Adrenal gland (tissue), 12 donors: Measurements from ENCODE around the gene SLC43A1. TPM values are rescaled to one million over a fixed set of nuclear protein-coding genes. Genes with fewer than 3 reads are reported as not detected.

Source experiments
- DNase-seq, 7 donors: peaks; one replicate each; pipeline ENCODE4 v3.0.0-alpha.2; 2019 to 2020
- H3K27ac ChIP-seq, 5 donors: fragments of 200-600 bp; sonication (generic) in 4 of 5; 1 replicate in 3 of 5; 2 replicates in 2 of 5; pipeline versions ENCODE4 v1.5.1 to v1.8.0; 2016 to 2020; ENCODE audit warnings: mild to moderate bottlenecking in 1 of 5
- H3K27me3 ChIP-seq: fragments of 200-600 bp; 2 replicates; pipeline ENCODE4 v1.8.0; 2021
- H3K36me3 ChIP-seq, 2 donors: fragments of 200-600 bp; replicated peaks in 1 of 2; 1 replicate in 1 of 2; 2 replicates in 1 of 2; pipeline versions ENCODE4 v1.5.1 to v1.8.0; 2018 to 2022
- H3K4me1 ChIP-seq, 2 donors: fragments of 200-600 bp; replicated peaks in 1 of 2; 1 replicate in 1 of 2; 2 replicates in 1 of 2; pipeline versions ENCODE4 v1.5.1 to v1.8.0; 2018 to 2021
- H3K4me3 ChIP-seq, 4 donors: fragments of 200-600 bp; sonication (generic) in 3 of 4; one replicate each; pipeline ENCODE4 v1.5.1; 2016 to 2018
- H3K9me3 ChIP-seq, 3 donors: fragments of 200-600 bp; sonication (generic) in 1 of 3; replicated peaks in 1 of 3; 1 replicate in 2 of 3; 2 replicates in 1 of 3; pipeline versions ENCODE4 v1.5.1 to v1.8.0; 2016 to 2021
- POLR2A ChIP-seq, 2 donors: fragments of 450-650 bp; IDR thresholded peaks; one replicate each; pipeline ENCODE4 v1.6.1; 2017; ENCODE audit warnings: antibody characterized with exemption in 2 of 2, mild to moderate bottlenecking in 2 of 2, moderate library complexity in 1 of 2
- WGBS, 4 donors: extraction: QIAGEN DNeasy Blood & Tissue Kit in 2 of 4; methylation state at CpG; one replicate each; pipeline versions ENCODE4 v1.1.5 to v1.1.7; 2013 to 2017; 5-methylcytosine and 5-hydroxymethylcytosine counted together
- intact Hi-C, 2 donors: fragments of 100-400 bp; cut with DNase I; formaldehyde crosslinking; loops; one replicate each; pipeline versions ENCODE4 v1.14.1 to v1.15.0; 2022 to 2023
- polyA plus RNA-seq, 3 donors: library from polyadenylated mRNA; stranded (reverse); fragments of 200-250 nt in 2 of 3; fragments of 350-450 nt in 1 of 3; fragmentation: Illumina TruSeq in 1 of 3; extraction: RNeasy Lipid Tissue Mini Kit (QIAGEN cat#74804) in 1 of 3; gene quantifications; one replicate each; pipeline ENCODE4 v1.2.3, GENCODE V29; 2013 to 2014
- total RNA-seq, 9 donors: library from RNA; depleted of rRNA in 4 of 9; stranded (reverse); fragments of >200 nt in 4 of 9; fragments of 120-200 nt in 1 of 9; fragmentation: NEBNext Ultra II Directional in 1 of 9; extraction: Animal tissue kit (Norgen Biotek cat#: 25700) in 1 of 9; gene quantifications; one replicate each; pipeline versions ENCODE4 v1.1.0 to v1.2.4, GENCODE V29; 2013 to 2023
- TF ChIP-seq, protein P1 (sequence below), 6 experiments: fragments of 450-650 bp in 4 of 6; fragments of 200-600 bp in 2 of 6; sonication (generic) in 1 of 6; IDR thresholded peaks; 1 replicate in 5 of 6; 2 replicates in 1 of 6; pipeline versions ENCODE4 v1.5.1 to v1.8.0; 2016 to 2021; ENCODE audit warnings: antibody characterized with exemption in 6 of 6, mild to moderate bottlenecking in 2 of 6, moderate library complexity in 1 of 6
- donor health status: healthy with polysubstance abuse.
- donor health status: Bipolar disorder and iron deficiency.
- donor health status: DM: yes; HTN: yes; CAD: no.
- donor health status: DM: no; HTN: no; CAD: no.
- donor health status: DM: no; HTN: no; CAD: no.
- donor health status: DM: yes; HTN: yes; CAD: no.

Gene SLC43A1
- total and polyA plus RNA-seq, 12 donors = 3.8 to 32.3 (median 22.9) TPM

- Histone ChIP-seq H3K27me3 (no peaks in the 10 kb centered on the region), H3K9me3 (no peaks in the 10 kb centered on the region), H3K4me3 (peak overlapping the region in 1 of 4 donors; percentile 96), H3K27ac (no peak overlapping the region), H3K36me3 (no peaks in the 10 kb centered on the region), H3K4me1 (peaks cover 7 to 14% of the 10 kb centered on the region in 2 donors)
- intact Hi-C loops = no loop called here
- 9 to 19% (median 15%) methylated on average over 5 of the region's 5 CpGs for WGBS, 4 donors
- no peak for DNase-seq
- TF ChIP-seq, protein P1, sequence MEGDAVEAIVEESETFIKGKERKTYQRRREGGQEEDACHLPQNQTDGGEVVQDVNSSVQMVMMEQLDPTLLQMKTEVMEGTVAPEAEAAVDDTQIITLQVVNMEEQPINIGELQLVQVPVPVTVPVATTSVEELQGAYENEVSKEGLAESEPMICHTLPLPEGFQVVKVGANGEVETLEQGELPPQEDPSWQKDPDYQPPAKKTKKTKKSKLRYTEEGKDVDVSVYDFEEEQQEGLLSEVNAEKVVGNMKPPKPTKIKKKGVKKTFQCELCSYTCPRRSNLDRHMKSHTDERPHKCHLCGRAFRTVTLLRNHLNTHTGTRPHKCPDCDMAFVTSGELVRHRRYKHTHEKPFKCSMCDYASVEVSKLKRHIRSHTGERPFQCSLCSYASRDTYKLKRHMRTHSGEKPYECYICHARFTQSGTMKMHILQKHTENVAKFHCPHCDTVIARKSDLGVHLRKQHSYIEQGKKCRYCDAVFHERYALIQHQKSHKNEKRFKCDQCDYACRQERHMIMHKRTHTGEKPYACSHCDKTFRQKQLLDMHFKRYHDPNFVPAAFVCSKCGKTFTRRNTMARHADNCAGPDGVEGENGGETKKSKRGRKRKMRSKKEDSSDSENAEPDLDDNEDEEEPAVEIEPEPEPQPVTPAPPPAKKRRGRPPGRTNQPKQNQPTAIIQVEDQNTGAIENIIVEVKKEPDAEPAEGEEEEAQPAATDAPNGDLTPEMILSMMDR (IDR thresholded peaks at IDR 0.05) = no peak
- no peak for TF ChIP-seq POLR2A (IDR thresholded peaks at IDR 0.05)
These were observed 550 bp upstream of the SLC43A1 start for GRCh38 chr11:57516061-57516443.

DNA sequence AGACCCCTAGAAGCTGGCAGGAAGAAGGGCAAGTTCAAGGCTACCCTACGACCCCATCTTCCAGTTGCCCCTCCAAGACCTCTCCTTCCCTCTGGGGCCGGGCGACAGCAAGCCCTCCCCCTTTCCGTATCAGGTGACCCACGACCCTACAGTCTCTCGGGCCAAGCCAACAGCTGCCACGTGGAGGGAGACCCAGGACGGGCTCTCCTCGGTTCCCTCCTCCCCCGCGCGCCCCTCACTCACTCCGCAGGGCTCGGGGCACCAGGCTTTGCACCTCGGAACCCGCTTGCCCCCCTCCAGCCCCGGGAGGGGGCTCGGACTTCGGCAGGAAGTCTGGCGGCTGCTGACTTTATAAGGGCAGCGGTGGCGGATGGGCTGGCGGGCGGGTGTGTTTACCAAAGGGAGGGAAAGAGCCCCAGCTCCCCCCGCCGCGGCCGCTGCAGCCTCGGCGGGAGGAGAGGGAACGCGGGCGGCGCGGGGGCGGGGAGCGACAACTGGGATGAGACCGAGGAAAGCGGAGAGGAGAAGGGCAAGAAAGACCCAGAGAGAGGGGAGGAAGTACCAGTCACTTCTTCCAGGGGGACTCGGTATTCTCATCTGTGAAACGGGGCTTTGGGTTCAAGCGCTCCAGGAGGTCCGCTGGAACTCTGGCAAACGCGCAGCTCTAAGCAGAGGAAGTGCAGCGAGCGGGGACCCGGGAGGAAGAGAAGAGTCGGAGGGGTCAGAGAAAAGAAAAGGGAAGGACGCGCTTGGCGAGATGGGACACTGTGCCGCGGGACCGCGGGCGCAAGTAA lies 767 bp downstream of the SLC43A1 start:
- no peaks in the 10 kb centered on the region for H3K36me3 ChIP-seq
- peak overlapping the region; percentile 36 to 96 (median 80) for H3K4me3 ChIP-seq
- no peaks in the 10 kb centered on the region for H3K9me3 ChIP-seq
- peaks cover 7 to 14% of the 10 kb centered on the region in 2 donors for H3K4me1 ChIP-seq
- H3K27ac ChIP-seq = peak overlapping the region in 3 of 5 donors; percentile 4 to 54 (median 27)
- intact Hi-C loops = no loop called here
- no peaks in the 10 kb centered on the region for H3K27me3 ChIP-seq
- WGBS, 4 donors = 0 to 1% (median 0%) methylated on average over 43 to 57 of the region's 57 CpGs
- DNase-seq = peak; percentile 40 to 65 (median 54)
- TF ChIP-seq, protein P1 (IDR thresholded peaks at IDR 0.05) = no peak
- no peak for TF ChIP-seq POLR2A (IDR thresholded peaks at IDR 0.05)

DNA sequence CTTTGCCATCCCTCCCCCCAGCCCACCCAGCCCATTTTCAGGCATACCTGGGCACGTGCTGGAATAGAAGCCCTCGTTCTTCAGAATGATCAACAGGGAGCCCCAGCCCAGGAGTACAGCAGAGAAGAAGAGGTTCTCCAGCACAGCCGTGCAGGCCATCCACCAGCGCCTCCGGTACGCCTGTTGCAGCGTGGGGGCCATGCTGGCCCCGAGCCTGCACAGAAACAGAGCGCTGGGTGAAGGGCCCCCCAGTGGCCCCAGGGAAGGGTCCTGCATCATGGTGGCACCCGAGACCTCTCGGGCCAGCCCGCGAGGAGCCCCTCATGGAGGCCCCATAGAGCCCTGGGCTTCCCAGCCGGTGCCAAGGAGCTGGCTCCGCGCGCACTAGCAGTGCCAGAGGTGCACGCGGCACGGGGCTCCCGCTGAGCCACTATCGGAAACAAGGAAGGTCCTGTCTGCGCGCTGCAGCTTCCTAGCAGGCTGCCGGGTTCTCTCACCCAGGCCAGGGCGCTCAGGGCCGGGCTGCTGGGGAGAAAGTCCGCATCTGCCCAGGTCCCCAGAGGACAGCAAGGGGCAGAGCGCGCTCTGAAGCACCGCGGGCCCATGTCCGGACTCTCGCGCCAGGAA lies 1.5 kb downstream of the SLC43A1 start:
- Histone ChIP-seq H3K4me3 (peak overlapping the region; percentile 36 to 96 (median 80)), H3K9me3 (no peaks in the 10 kb centered on the region), H3K36me3 (no peaks in the 10 kb centered on the region), H3K27ac (peak overlapping the region in 1 of 5 donors; percentile 54), H3K4me1 (peaks cover 7 to 14% of the 10 kb centered on the region in 2 donors), H3K27me3 (no peaks in the 10 kb centered on the region)
- peak; percentile 45 to 74 (median 60) for DNase-seq
- TF ChIP-seq POLR2A (IDR thresholded peaks at IDR 0.05) = no peak
- TF ChIP-seq, protein P1 (IDR thresholded peaks at IDR 0.05) = no peak
- 14 to 59% (median 19%) methylated on average over 7 to 35 of the region's 35 CpGs for WGBS, 4 donors
- intact Hi-C loops = no loop called here

DNA sequence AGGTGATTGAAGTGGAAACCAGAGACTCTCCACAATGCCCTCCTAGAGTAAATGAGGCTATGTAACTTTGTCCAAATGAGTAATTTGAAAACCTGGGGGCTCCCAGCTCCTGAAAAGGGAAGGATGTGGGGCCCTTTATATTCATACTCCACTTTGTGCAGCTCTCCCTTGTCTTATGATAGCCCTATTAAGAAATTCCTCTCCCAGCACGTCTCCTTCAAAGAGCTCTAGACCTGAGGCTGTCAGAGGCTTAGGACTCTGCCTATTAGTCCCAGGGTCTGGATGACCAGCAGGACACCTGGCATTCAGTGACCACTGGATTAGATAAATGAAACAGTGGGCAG lies 2.1 kb downstream of the SLC43A1 start:
- Histone ChIP-seq H3K36me3 (no peaks in the 10 kb centered on the region), H3K4me3 (no peak overlapping the region), H3K27me3 (no peaks in the 10 kb centered on the region), H3K4me1 (peaks cover 7 to 14% of the 10 kb centered on the region in 2 donors), H3K27ac (no peak overlapping the region), H3K9me3 (no peaks in the 10 kb centered on the region)
- DNase-seq = no peak
- WGBS, 4 donors = 46 to 71% (median 58%) methylated on average over 1 of the region's 1 CpG
- intact Hi-C loops = no loop called here
- no peak for TF ChIP-seq POLR2A (IDR thresholded peaks at IDR 0.05)
- TF ChIP-seq, protein P1 (IDR thresholded peaks at IDR 0.05) = no peak
